OCI-LY3 (cell line): ENCODE results near the gene SHROOM3.

ENCODE experiments used
- H2AFZ ChIP-seq: fragments of 200-600, 300-600 bp; shearing (Covaris generic); 2 replicates; pipeline ENCODE4 v1.6.0; 2014; ENCODE audit warnings: antibody characterized with exemption, low read depth, low read length
- H3K27ac ChIP-seq: fragments of 200-600, 300-600 bp; sonication (generic); 2 replicates; pipeline ENCODE4 v1.5.1; 2014; ENCODE audit warnings: mild to moderate bottlenecking, low read length, moderate library complexity, mixed read lengths
- H3K27me3 ChIP-seq: fragments of 200-600, 300-600 bp; sonication (generic); 2 replicates; pipeline ENCODE4 v1.6.1; 2014; ENCODE audit warnings: low read depth, low read length, mixed read lengths
- H3K36me3 ChIP-seq: fragments of 200-600, 300-600 bp; sonication (generic); replicated peaks from 2 replicates; pipeline ENCODE3; 2014; ENCODE audit warnings: low read depth, low read length, mixed read lengths
- H3K4me1 ChIP-seq: fragments of 300-600, 200-600 bp; sonication (generic); 2 replicates; pipeline ENCODE4 v1.6.1; 2014; ENCODE audit warnings: low read length, mixed read lengths
- H3K4me2 ChIP-seq: fragments of 200-600, 300-600 bp; sonication (generic); 2 replicates; pipeline ENCODE4 v1.6.1; 2014; ENCODE audit warnings: low read length, mixed read lengths
- H3K4me3 ChIP-seq: fragments of 300-600, 200-600 bp; sonication (generic); 2 replicates; pipeline ENCODE4 v1.5.1; 2014; ENCODE audit warnings: antibody characterized with exemption, mild to moderate bottlenecking, low read length, moderate library complexity
- H3K79me2 ChIP-seq: fragments of 300-600, 200-600 bp; shearing (Covaris generic); 2 replicates; pipeline ENCODE4 v1.6.1; 2014; ENCODE audit warnings: mild to moderate bottlenecking, low read length, mixed read lengths
- H3K9ac ChIP-seq: fragments of 300-600, 200-600 bp; shearing (Covaris generic); 2 replicates; pipeline ENCODE4 v1.6.0; 2014; ENCODE audit warnings: mild to moderate bottlenecking, low read length, moderate library complexity
- H3K9me3 ChIP-seq: fragments of 200-600, 300-600 bp; shearing (Covaris generic); 2 replicates; pipeline ENCODE4 v1.6.1; 2014; ENCODE audit warnings: low read length, mixed read lengths; ENCODE audit not compliant: insufficient read depth
- H4K20me1 ChIP-seq: fragments of 200-600, 300-600 bp; sonication (generic); 2 replicates; pipeline ENCODE4 v1.6.1; 2016; ENCODE audit warnings: low read length, mixed read lengths; ENCODE audit not compliant: insufficient read depth
- EZH2phosphoT487 ChIP-seq: fragments of 200-600 bp; shearing (Covaris generic); IDR thresholded peaks from 2 replicates; pipeline ENCODE4 v1.6.1; 2018; ENCODE audit warnings: antibody characterized with exemption, mixed run types, low read depth
- TF ChIP-seq, protein P1 (sequence below): fragments of 200-600, 300-600 bp; sonication (generic); IDR thresholded peaks from 2 replicates; pipeline ENCODE4 v1.5.1; 2014; ENCODE audit warnings: antibody characterized with exemption, low read length, low read depth

The SHROOM3 gene

DNA sequence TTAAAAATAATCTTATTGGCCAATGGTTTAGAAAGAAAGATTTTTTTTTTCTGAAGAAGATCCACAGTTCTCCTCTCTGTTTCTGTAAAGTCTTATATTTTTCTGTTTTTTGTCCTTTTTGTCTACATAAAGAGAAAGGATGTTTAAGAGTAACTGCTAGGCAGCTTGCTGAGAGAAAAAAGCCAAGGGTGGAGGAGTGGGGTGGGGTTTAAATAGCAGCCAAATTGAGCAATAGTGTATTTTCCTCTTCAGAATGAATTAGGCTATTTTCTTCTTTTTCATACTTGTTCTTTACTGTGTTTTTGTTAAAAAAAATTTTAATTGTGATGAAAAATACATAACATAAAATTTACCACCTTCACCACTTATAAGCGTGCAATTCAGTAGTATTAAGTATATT is 238.3 kb downstream of the SHROOM3 start:
- Histone ChIP-seq H4K20me1 (no peaks in the 10 kb centered on the region), H3K4me3 (no peak overlapping the region), H3K79me2 (no peaks in the 10 kb centered on the region), H3K27me3 (no peaks in the 10 kb centered on the region; the same call in 1 of the 2 replicates), H3K4me2 (no peak overlapping the region), H3K9me3 (no peaks in the 10 kb centered on the region), H3K27ac (no peak overlapping the region), H3K36me3 (no peaks in the 10 kb centered on the region), H2AFZ (no peak overlapping the region), H3K4me1 (no peaks in the 10 kb centered on the region), H3K9ac (no peak overlapping the region)
- TF ChIP-seq EZH2phosphoT487: no peak
- TF ChIP-seq, protein P1, sequence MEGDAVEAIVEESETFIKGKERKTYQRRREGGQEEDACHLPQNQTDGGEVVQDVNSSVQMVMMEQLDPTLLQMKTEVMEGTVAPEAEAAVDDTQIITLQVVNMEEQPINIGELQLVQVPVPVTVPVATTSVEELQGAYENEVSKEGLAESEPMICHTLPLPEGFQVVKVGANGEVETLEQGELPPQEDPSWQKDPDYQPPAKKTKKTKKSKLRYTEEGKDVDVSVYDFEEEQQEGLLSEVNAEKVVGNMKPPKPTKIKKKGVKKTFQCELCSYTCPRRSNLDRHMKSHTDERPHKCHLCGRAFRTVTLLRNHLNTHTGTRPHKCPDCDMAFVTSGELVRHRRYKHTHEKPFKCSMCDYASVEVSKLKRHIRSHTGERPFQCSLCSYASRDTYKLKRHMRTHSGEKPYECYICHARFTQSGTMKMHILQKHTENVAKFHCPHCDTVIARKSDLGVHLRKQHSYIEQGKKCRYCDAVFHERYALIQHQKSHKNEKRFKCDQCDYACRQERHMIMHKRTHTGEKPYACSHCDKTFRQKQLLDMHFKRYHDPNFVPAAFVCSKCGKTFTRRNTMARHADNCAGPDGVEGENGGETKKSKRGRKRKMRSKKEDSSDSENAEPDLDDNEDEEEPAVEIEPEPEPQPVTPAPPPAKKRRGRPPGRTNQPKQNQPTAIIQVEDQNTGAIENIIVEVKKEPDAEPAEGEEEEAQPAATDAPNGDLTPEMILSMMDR: no peak

DNA sequence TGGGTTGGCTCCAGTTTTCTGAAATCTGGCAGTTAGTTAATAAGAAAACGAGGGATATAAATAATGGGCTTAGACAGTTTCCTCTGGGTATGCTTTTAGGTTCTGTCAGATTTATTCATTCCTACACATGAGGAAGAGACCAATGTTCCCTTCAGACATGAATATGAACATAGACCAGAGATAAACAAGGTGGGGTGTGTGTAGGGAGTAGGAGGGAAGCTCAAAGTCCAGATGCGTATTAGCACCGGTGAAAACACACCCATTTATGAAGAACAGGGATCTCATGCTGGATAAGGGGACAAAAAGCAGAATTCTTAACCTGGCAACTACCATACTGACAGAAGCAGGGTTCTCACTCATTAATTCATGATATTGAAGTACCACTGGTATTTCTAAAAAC is 240.0 kb downstream of the SHROOM3 start:
- Histone ChIP-seq H3K4me3 (no peak overlapping the region), H4K20me1 (no peaks in the 10 kb centered on the region), H3K9ac (no peak overlapping the region), H3K4me1 (no peaks in the 10 kb centered on the region), H2AFZ (no peak overlapping the region), H3K79me2 (no peaks in the 10 kb centered on the region), H3K9me3 (no peaks in the 10 kb centered on the region), H3K36me3 (no peaks in the 10 kb centered on the region), H3K27me3 (no peaks in the 10 kb centered on the region; the same call in 1 of the 2 replicates), H3K27ac (no peak overlapping the region), H3K4me2 (no peak overlapping the region)
- no peak for TF ChIP-seq EZH2phosphoT487
- TF ChIP-seq, protein P1: no peak

DNA sequence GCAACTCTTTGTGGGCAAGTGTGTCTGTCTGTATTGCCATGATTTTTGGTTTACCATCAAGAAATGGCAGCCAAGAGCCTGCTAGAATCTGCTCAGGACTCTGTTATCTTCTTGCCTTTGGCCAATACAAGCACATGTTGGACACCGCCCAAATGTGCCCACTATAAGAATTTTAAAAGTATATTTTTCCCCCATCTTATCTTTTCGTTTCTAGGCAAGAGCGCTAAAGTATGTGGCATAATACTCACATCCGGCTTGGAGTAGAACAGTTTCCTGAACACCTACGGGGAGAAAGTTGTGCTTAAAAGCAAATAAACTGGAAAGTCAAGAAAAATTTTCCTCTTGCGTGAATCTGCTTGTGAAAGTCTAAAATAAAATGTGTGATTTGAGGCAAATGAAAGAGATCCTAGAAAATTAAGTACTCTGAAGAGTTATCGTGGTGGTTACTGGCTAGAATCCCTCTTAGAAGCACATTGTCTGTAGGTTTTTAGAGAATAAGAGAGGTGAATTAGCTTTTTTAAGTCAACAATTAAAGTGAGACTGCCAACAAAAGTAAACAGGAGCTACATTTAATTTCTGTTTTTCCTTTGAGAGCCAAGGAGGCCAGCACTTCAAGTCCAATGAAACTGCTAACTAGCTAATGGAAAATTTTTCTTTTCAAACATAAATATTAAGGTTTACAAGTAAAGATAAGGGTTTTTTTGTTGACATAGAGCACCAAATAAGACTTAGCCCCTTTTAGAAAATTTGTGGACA is 242.7 kb downstream of the SHROOM3 start:
- Histone ChIP-seq H3K9me3 (no peaks in the 10 kb centered on the region), H3K4me1 (no peaks in the 10 kb centered on the region), H3K4me2 (no peak overlapping the region), H3K79me2 (no peaks in the 10 kb centered on the region), H3K9ac (no peak overlapping the region), H4K20me1 (no peaks in the 10 kb centered on the region), H3K27me3 (peaks cover 3% of the 10 kb centered on the region; the same call in 1 of the 2 replicates), H3K36me3 (no peaks in the 10 kb centered on the region), H3K27ac (no peak overlapping the region), H3K4me3 (no peak overlapping the region), H2AFZ (no peak overlapping the region)
- no peak for TF ChIP-seq EZH2phosphoT487
- TF ChIP-seq, protein P1: no peak

DNA sequence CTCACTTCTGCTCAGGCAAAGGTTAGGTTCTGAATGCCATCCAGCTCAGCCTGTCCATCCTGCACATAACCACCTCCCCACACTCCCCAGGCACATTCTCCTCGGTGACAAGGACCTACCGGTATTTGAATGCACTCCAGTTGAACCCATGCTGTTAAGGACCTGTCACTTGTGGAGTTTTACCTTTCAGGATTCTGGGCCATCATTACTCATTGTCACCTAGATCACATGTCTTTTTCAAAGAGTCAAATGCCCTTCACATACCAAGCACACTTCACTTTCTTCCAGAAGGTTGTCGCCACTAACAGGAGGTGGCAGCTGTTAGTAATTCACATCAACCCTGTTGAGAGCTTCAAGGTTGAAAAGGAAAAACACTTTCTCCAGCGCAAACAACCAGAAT is 244.7 kb downstream of the SHROOM3 start:
- H3K9ac ChIP-seq: no peak overlapping the region
- H3K9me3 ChIP-seq: no peaks in the 10 kb centered on the region
- no peak overlapping the region for H2AFZ ChIP-seq
- H3K4me2 ChIP-seq: no peak overlapping the region
- no peaks in the 10 kb centered on the region for H3K4me1 ChIP-seq
- TF ChIP-seq, protein P1: no peak
- no peak for TF ChIP-seq EZH2phosphoT487
- H3K36me3 ChIP-seq: no peaks in the 10 kb centered on the region
- H3K4me3 ChIP-seq: no peak overlapping the region
- H3K27me3 ChIP-seq: peaks cover 18% of the 10 kb centered on the region
- H3K27ac ChIP-seq: no peak overlapping the region
- H4K20me1 ChIP-seq: no peaks in the 10 kb centered on the region
- no peaks in the 10 kb centered on the region for H3K79me2 ChIP-seq
